ACHN (cell line): ENCODE measurements around the gene RBM7.
A peak's percentile ranks its signal among the peaks of the same experiment; 100 is the strongest.

ENCODE experiments used
- DNase-seq: peaks from one replicate; pipeline ENCODE4 v3.0.0-alpha.2; 2015
- in situ Hi-C: cut with HindIII; loops from 2 replicates; pipeline ENCODE4 v1.10.0; 2017; ENCODE audit warnings: low sequenced_read_pairs, low pct_ligation_motif_present, low pct_unique_long_range_greater_than_20kb

RBM7 gene

DNA sequence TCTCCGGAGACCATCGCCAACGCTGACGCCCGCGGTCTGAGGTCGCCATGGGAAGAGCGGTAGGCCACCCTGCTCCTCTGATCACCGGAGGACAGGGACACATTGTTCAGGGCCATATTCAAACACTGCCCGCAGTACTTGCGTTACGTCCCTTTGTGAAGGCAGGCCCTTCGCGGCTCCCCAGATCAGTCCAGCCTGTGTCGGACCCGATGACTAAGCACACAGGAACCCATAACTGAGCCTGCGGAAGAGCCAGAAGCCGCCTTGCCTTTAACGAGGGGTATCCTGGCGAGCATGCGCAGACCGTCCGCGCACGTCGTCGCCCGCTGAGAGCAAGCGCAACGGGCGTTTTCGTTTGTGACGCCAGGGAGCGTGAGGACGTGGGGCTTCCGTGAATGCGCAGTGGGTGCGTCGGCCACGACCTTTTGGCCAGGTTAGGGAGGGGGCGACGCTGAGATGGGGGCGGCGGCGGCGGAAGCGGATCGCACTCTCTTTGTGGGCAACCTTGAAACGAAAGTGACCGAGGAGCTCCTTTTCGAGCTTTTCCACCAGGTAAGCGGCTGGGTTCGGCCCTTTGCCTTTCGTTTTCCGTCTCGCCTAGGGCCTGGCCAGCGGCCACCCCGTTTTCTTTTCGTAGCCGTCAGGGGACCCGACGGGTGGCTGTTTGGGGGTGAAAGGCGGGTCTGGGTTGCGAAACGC, at the start of gene RBM7, which contains the start of gene C11orf71:
RBM7 (plus strand) TSS at position 451 of the 699 bp plus-strand sequence; CDS start at position 457, 6 bp downstream.
C11orf71 (minus strand) TSS at position 296 of the 699 bp plus-strand sequence; CDS start at position 116, 180 bp downstream.
- in situ Hi-C loops: no loop called here
- DNase-seq: peak; percentile 98

DNA sequence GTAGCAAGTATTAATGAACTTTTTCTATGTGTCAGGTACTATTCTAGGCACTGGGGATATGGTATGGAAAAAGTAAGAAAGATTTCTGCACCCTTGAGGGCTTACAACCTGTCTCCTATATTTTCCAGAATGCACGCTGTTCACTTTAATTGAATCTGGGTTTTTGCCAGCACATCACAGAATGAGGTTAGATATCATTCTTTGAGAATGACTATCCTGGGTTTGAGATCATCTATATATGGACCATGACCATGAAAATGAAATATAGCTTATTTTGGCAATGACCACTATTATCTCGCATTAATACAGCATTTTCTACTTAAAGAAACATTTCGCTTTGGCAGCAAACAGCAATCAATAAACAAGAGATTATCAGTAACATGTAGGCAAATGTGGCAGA, 47.0 kb upstream of the RBM7 start:
- in situ Hi-C loops: no loop called here
- DNase-seq: no peak

GRCh38 chr11:114354076-114354475, 46.4 kb upstream of the RBM7 start:
- peak; percentile 81 for DNase-seq
- in situ Hi-C loops: no loop called here

DNA sequence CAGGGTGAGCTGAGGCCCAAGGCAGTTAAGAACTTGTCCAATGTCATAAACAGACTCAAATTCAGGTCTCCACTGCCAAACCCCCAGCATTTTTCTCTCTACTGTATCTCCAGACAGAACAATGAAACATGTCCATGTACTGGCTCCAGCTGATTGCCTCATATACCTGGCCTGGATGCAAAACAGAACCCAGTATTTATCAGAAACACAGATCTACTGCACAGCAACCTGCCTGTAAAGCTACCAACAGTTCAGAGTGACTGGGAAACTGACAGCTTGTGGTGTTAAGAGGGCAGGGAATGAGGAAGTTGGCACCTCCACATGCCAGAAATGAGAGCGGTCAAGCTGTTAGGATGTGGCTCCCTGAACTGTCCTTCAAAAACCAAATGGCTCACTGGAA, 41.8 kb upstream of the RBM7 start:
- peak; percentile 9 for DNase-seq
- in situ Hi-C loops: no loop called here

GRCh38 chr11:114359342-114359741, 41.1 kb upstream of the RBM7 start:
- DNase-seq: no peak
- in situ Hi-C loops: no loop called here

DNA sequence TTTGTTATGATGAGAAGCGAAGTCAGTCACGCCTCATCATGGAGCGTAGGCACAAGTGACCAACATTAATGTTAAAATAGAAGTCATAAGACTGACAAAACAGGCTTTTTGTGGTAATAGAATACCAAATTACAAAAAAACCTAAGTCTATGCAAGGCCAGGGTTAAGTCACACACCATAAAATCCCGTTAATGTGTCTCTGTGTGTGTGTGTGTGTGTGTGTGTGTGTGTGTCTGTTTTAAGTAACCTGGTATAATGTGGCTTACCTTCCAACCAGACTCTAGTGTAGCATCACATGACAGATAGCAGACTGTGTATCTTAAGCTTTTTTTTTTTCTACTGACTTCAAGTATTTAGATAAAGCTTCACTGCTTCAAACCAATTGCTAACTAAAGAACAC, 38.1 kb upstream of the RBM7 start:
- DNase-seq: no peak
- in situ Hi-C loops: no loop called here

GRCh38 chr11:114362958-114363357, 37.5 kb upstream of the RBM7 start:
- DNase-seq: no peak
- in situ Hi-C loops: no loop called here

GRCh38 chr11:114366331-114367243, 33.9 kb upstream of the RBM7 start:
- DNase-seq: peak; percentile 83
- in situ Hi-C loops: no loop called here

GRCh38 chr11:114367244-114367957, 33.1 kb upstream of the RBM7 start:
- no peak for DNase-seq
- in situ Hi-C loops: no loop called here

DNA sequence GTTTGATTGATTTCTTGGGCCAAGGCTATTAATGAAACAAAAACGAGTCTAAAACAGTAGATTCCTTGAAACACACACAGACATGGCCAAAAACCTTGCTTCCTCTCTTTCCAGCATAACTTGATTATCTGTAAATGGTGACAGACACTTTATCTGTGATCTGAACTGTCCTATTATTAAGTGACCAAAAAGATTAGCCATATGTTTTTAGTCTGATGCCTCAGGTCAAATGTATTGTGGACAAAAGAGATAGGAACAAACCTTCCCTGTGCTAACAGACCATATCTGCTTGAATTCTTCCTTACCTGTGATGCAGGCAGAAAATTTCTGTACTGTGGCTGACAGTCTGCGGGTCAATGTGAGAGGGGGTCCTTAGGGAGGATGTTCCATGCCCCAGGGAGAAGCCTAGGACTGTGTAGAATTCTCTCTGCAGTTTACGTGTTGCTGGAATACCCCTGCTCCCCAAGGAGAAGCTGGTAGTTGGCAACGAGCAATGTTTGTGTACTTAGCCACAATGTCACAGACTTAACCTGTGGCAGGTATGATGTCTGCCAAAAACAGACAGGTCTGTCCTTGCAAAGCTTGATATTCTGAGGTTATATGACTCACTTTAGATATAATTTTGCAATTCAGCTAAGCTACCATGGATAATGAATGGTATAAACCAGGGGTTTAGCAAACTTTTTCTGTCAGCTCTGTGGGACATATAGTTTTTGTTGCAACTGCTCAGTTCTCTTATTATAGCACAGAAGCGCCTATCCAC, 31.4 kb upstream of the RBM7 start:
- in situ Hi-C loops: no loop called here
- no peak for DNase-seq

GRCh38 chr11:114375052-114375451, 25.4 kb upstream of the RBM7 start:
- in situ Hi-C loops: no loop called here
- no peak for DNase-seq

- in situ Hi-C loops: no loop called here
- DNase-seq: peak; percentile 35
These were observed 22.7 kb upstream of the RBM7 start for GRCh38 chr11:114377612-114378267.

GRCh38 chr11:114379394-114380069, 20.9 kb upstream of the RBM7 start:
- in situ Hi-C loops: no loop called here
- no peak for DNase-seq

DNA sequence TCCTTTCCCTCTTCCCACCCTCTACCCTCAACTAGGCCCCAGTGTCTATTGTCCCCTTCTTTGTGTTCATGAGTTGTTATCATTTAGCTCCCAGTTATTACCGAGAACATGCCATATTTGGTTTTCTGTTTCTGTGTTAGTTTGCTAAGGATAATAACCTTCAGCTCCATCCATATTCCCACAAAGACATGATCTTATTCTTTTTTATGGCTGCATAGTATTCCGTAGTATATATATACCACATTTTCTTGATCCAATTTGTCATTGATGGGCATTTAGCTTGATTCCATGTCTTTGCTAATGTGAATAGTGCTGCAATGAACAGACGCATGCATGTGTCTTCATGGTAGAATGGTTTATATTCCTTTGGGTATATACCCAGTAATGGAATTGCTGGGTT, 18.0 kb upstream of the RBM7 start:
- in situ Hi-C loops: no loop called here
- DNase-seq: no peak

DNA sequence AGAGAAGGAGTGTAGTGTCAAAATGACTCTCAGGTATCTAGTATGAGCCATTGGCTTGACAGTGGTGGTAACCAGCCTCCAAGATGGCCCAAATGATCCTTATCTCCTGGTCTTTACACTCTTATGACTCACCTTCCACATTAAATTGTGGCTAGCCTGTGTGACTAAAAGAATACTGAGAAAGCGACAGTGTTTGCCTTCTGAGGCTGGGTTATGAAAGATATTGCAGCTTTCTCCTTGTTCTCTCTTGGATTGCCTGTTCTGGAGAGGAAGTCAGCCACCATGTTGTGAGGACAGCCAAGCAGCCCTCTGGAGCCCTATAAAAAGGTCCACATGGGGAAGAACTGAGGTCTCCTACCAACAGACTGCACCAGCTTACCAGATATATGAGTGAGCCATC, 16.0 kb upstream of the RBM7 start:
- DNase-seq: no peak

GRCh38 chr11:114386131-114386530, 14.3 kb upstream of the RBM7 start:
- no peak for DNase-seq
- in situ Hi-C loops: no loop called here

More for the DNA sequence above, 16.0 kb upstream of the RBM7 start:
- in situ Hi-C loops: no loop called here

DNA sequence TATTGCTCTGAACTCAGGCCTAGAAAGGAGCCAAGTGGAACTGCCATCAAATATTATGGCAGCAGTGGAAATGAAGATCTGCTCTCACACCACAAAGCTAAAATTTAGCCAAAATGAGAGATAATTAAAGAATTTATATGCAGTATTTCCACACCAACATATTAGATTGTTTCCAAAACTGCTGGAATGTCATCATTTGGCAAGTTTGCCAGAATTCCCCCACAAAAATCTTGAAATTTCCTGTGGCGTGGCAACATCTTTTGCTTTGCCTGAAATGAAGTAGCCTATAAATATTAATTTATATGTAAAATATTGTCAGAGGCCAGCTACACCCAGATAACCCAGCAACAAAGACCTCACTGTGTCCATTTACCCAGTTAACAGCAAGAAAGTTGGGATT, 13.9 kb upstream of the RBM7 start:
- DNase-seq: no peak
- in situ Hi-C loops: no loop called here
